ENCODE results near the gene TBCB.

- TF ChIP-seq CTCF (IDR thresholded peaks at IDR 0.05) (no peak), POLR2A (IDR thresholded peaks at IDR 0.05) (no peak)
Observed at GRCh38 chr19:36163813-36164212, 48.5 kb downstream of the TBCB start.

Measured in body of pancreas (tissue), 4 donors.